CD14-positive monocyte (primary cell): ENCODE results near the gene KRTAP10-4. TPM values are rescaled to one million over a fixed set of nuclear protein-coding genes. Genes with fewer than 3 reads are reported as not detected.

Experiments used
- DNase-seq, 3 donors: peaks; one replicate each; pipeline ENCODE4 v3.0.0-alpha.2; 2011 to 2022
- H2AFZ ChIP-seq: 2 replicates; pipeline ENCODE4 v1.6.0; 2012; ENCODE audit warnings: mild to moderate bottlenecking, low read depth, low read length, inconsistent platforms; ENCODE audit not compliant: insufficient read depth, poor library complexity, severe bottlenecking
- H3K27ac ChIP-seq, 2 donors: 1 replicate in 1 of 2; 2 replicates in 1 of 2; pipeline ENCODE4 v1.5.1; 2012 to 2013; ENCODE audit warnings: low read length in 2 of 2, control low read depth in 1 of 2, inconsistent platforms in 1 of 2, low read depth in 1 of 2, mild to moderate bottlenecking in 1 of 2
- H3K27me3 ChIP-seq, 2 donors: one replicate each; pipeline versions ENCODE4 v1.6.0 to v1.6.1; 2011 to 2013; ENCODE audit warnings: low read length in 2 of 2; ENCODE audit not compliant: control insufficient read depth in 2 of 2, insufficient read depth in 2 of 2
- H3K36me3 ChIP-seq, 2 donors: replicated peaks in 1 of 2; 1 replicate in 1 of 2; 2 replicates in 1 of 2; pipeline versions ENCODE4 v1.5.1 to v1.6.1; 2012 to 2013; ENCODE audit warnings: low read length in 2 of 2, control low read depth in 1 of 2, inconsistent platforms in 1 of 2, mild to moderate bottlenecking in 1 of 2; ENCODE audit not compliant: insufficient read depth in 2 of 2, control insufficient read depth in 1 of 2
- H3K4me1 ChIP-seq, 2 donors: 1 replicate in 1 of 2; 2 replicates in 1 of 2; pipeline versions ENCODE4 v1.5.1 to v1.6.1; 2012 to 2013; ENCODE audit warnings: low read length in 2 of 2, control low read depth in 1 of 2, inconsistent platforms in 1 of 2, mild to moderate bottlenecking in 1 of 2, moderate library complexity in 1 of 2; ENCODE audit not compliant: insufficient read depth in 2 of 2, control insufficient read depth in 1 of 2
- H3K4me2 ChIP-seq: replicated peaks from 2 replicates; pipeline ENCODE3; 2012; ENCODE audit warnings: low read length, moderate library complexity, mild to moderate bottlenecking; ENCODE audit not compliant: poor library complexity, severe bottlenecking; ENCODE audit errors: extremely low read depth
- H3K4me3 ChIP-seq, 3 experiments: fragments of 200-600 bp in 1 of 3; sonication (generic) in 1 of 3; replicated peaks in 1 of 3; 1 replicate in 2 of 3; 2 replicates in 1 of 3; pipeline ENCODE4 v1.5.1; 2011 to 2013; ENCODE audit warnings: low read length in 3 of 3, mild to moderate bottlenecking in 3 of 3, control low read depth in 2 of 3, low read depth in 2 of 3, inconsistent platforms in 1 of 3, moderate library complexity in 1 of 3
- H3K79me2 ChIP-seq: 2 replicates; pipeline ENCODE4 v1.6.0; 2012; ENCODE audit warnings: mild to moderate bottlenecking, control low read depth, inconsistent platforms, low read length, moderate library complexity; ENCODE audit not compliant: insufficient read depth
- H3K9ac ChIP-seq: 2 replicates; pipeline ENCODE4 v1.6.0; 2017; ENCODE audit warnings: low read length, mild to moderate bottlenecking; ENCODE audit not compliant: insufficient read depth, poor library complexity, severe bottlenecking
- H3K9me3 ChIP-seq, 2 donors: replicated peaks in 1 of 2; 1 replicate in 1 of 2; 2 replicates in 1 of 2; pipeline versions ENCODE4 v1.5.1 to v1.6.1; 2012 to 2013; ENCODE audit warnings: low read length in 2 of 2, control low read depth in 1 of 2; ENCODE audit not compliant: control insufficient read depth in 1 of 2, insufficient read depth in 1 of 2
- H4K20me1 ChIP-seq: 2 replicates; pipeline ENCODE4 v1.6.0; 2012; ENCODE audit warnings: mild to moderate bottlenecking, low read length, control low read depth, moderate library complexity; ENCODE audit not compliant: insufficient read depth
- H3K27ac Mint-ChIP-seq, 7 donors: one replicate each; pipeline ENCODE4 v1.8.0; 2020; ENCODE audit warnings: mild to moderate bottlenecking in 7 of 7, mixed read lengths in 7 of 7, moderate library complexity in 6 of 7, inconsistent platforms in 2 of 7
- H3K27me3 Mint-ChIP-seq, 3 donors: one replicate each; pipeline ENCODE4 v1.8.0; 2021 to 2022; ENCODE audit warnings: low read depth in 3 of 3, mild to moderate bottlenecking in 3 of 3, mixed read lengths in 3 of 3, moderate library complexity in 3 of 3, inconsistent platforms in 1 of 3
- H3K36me3 Mint-ChIP-seq, 2 donors: one replicate each; pipeline ENCODE4 v1.8.0; 2020; ENCODE audit warnings: mixed read lengths in 2 of 2, inconsistent platforms in 1 of 2, mild to moderate bottlenecking in 1 of 2
- H3K4me1 Mint-ChIP-seq: one replicate; pipeline ENCODE4 v1.8.0; 2020; ENCODE audit warnings: mild to moderate bottlenecking, mixed read lengths
- H3K4me3 Mint-ChIP-seq, 2 donors: one replicate each; pipeline ENCODE4 v1.8.0; 2020; ENCODE audit warnings: mild to moderate bottlenecking in 2 of 2, mixed read lengths in 2 of 2, moderate library complexity in 1 of 2
- H3K9me3 Mint-ChIP-seq, 7 donors: one replicate each; pipeline ENCODE4 v1.8.0; 2020 to 2022; ENCODE audit warnings: mixed read lengths in 7 of 7, mild to moderate bottlenecking in 6 of 7, moderate library complexity in 6 of 7, inconsistent platforms in 2 of 7
- CTCF ChIP-seq: fragments of 200-600 bp; IDR thresholded peaks from one replicate; pipeline ENCODE4 v1.8.0; 2022; ENCODE audit warnings: antibody characterized with exemption, mild to moderate bottlenecking
- WGBS: methylation state at CpG from one replicate; pipeline ENCODE4 v1.1.5; 2013; ENCODE audit warnings: missing lambda C conversion rate; ENCODE audit not compliant: insufficient coverage; 5-methylcytosine and 5-hydroxymethylcytosine counted together
- intact Hi-C, 2 donors: fragments of 100-400 bp; cut with micrococcal nuclease; formaldehyde crosslinking; loops; one replicate each; pipeline versions ENCODE4 v1.15.0 to v1.15.1; 2023
- polyA plus RNA-seq, 3 donors: library from polyadenylated mRNA; depleted of rRNA in 1 of 3; unstranded in 2 of 3; stranded (reverse) in 1 of 3; fragments of 300-500 nt in 2 of 3; fragments of >200 nt in 1 of 3; fragmentation: Illumina TruSeq in 2 of 3; gene quantifications; 1 replicate in 2 of 3; 2 replicates in 1 of 3; pipeline ENCODE4 v1.2.3, GENCODE V29; 2012 to 2021

KRTAP10-4 gene
- polyA plus RNA-seq, 3 donors, result not detected

GRCh38 chr21:44550807-44551206, 22.7 kb upstream of the KRTAP10-4 start:
- H3K4me3 ChIP-seq, result no peak overlapping the region
- 78% methylated on average over 10 of the region's 10 CpGs for WGBS
- H4K20me1 ChIP-seq, result no peaks in the 10 kb centered on the region
- peaks cover 25 to 51% (median 29%) of the 10 kb centered on the region in 3 donors for H3K27me3 Mint-ChIP-seq
- peaks cover 2 to 16% of the 10 kb centered on the region in 2 donors for H3K27me3 ChIP-seq
- peaks cover 11 to 13% of the 10 kb centered on the region in 2 donors for H3K9me3 ChIP-seq
- peaks cover 14 to 22% (median 17%) of the 10 kb centered on the region in 7 donors for H3K9me3 Mint-ChIP-seq
- H3K36me3 Mint-ChIP-seq, result no peaks in the 10 kb centered on the region
- H3K27ac Mint-ChIP-seq, result peak overlapping the region in 1 of 7 donors; percentile 55
- H3K9ac ChIP-seq, result no peak overlapping the region
- no peak overlapping the region for H2AFZ ChIP-seq
- no peaks in the 10 kb centered on the region for H3K36me3 ChIP-seq
- H3K79me2 ChIP-seq, result no peaks in the 10 kb centered on the region
- intact Hi-C loops, result no loop called here
- TF ChIP-seq CTCF, result no peak
- no peaks in the 10 kb centered on the region for H3K4me1 ChIP-seq
- DNase-seq, result no peak
- no peak overlapping the region for H3K4me3 Mint-ChIP-seq
- H3K4me1 Mint-ChIP-seq, result no peaks in the 10 kb centered on the region
- no peak overlapping the region for H3K4me2 ChIP-seq
- no peak overlapping the region for H3K27ac ChIP-seq

GRCh38 chr21:44551340-44551961, 22.1 kb upstream of the KRTAP10-4 start, which contains the start of gene KRTAP10-2:
Gene KRTAP10-2 (minus strand): TSS chr21:44551505. CDS start chr21:44551458, 47 bp downstream.
- H3K4me1 Mint-ChIP-seq, result no peaks in the 10 kb centered on the region
- no peak within 1 kb of the TSS for H3K4me3 Mint-ChIP-seq
- DNase-seq, result no peak
- no peaks in the 10 kb centered on the region for H3K36me3 Mint-ChIP-seq
- Histone ChIP-seq H3K4me3 (no peak within 1 kb of the TSS), H3K4me2 (no peak within 1 kb of the TSS), H3K27ac (no peak within 1 kb of the TSS), H3K36me3 (no peaks in the 10 kb centered on the region), H3K79me2 (no peaks in the 10 kb centered on the region), H3K9ac (no peak within 1 kb of the TSS), H4K20me1 (no peaks in the 10 kb centered on the region), H3K27me3 (peaks cover 2 to 15% of the 10 kb centered on the region in 2 donors), H2AFZ (no peak within 1 kb of the TSS), H3K9me3 (peaks cover 7 to 13% of the 10 kb centered on the region in 2 donors), H3K4me1 (no peaks in the 10 kb centered on the region)
- intact Hi-C loops, result no loop called here
- WGBS, result 86% methylated on average over 17 of the region's 17 CpGs
- TF ChIP-seq CTCF, result no peak
- H3K27ac Mint-ChIP-seq, result peak within 1 kb of the TSS in 3 of 7 donors; percentile 31 to 67 (median 55)
- H3K9me3 Mint-ChIP-seq, result peaks cover 10 to 16% (median 13%) of the 10 kb centered on the region in 7 donors
- H3K27me3 Mint-ChIP-seq, result peaks cover 20 to 48% (median 31%) of the 10 kb centered on the region in 3 donors
